HEK293 (cell line): ENCODE results near the gene VPS11.
A peak's percentile ranks its signal among the peaks of the same experiment; 100 is the strongest.

Experiments
- CTCF ChIA-PET: fragments of 350-600 bp; formaldehyde crosslinking; extraction: SDS; loops from one replicate; lab custom pipeline; 2021; ENCODE audit warnings: antibody characterized with exemption; lab: Yijun Ruan, JAX
- POLR2A ChIA-PET: fragments of 300-600 bp; formaldehyde crosslinking; extraction: SDS; loops from one replicate; lab custom pipeline; 2020; ENCODE audit warnings: antibody characterized with exemption, inconsistent platforms; lab: Yijun Ruan, JAX
- H3K27ac ChIP-seq: fragments of 200-500 bp; sonication (Bioruptor generic); 2 replicates; pipeline ENCODE4 v1.5.1; 2014; ENCODE audit warnings: low read depth, low read length, control low read depth, inconsistent platforms; ENCODE audit errors: extremely low read depth
- H3K36me3 ChIP-seq, 2 experiments: fragments of 200-500 bp in 1 of 2; sonication (Bioruptor generic) in 1 of 2; 1 replicate in 1 of 2; 2 replicates in 1 of 2; pipeline ENCODE4 v1.5.1; 2014 to 2017; ENCODE audit warnings: inconsistent platforms in 2 of 2, low read length in 2 of 2; ENCODE audit not compliant: control insufficient read depth in 2 of 2, insufficient read depth in 1 of 2
- H3K4me1 ChIP-seq: fragments of 200-500 bp; sonication (Bioruptor generic); 2 replicates; pipeline ENCODE4 v1.5.1; 2014; ENCODE audit warnings: mild to moderate bottlenecking, low read length, inconsistent platforms; ENCODE audit not compliant: control insufficient read depth, insufficient read depth
- H3K4me3 ChIP-seq: 2 replicates; pipeline ENCODE4 v1.5.1; 2011; ENCODE audit warnings: low read depth, mild to moderate bottlenecking, control low read depth, low read length, moderate library complexity
- H3K9me3 ChIP-seq: fragments of 200-500 bp; sonication (Bioruptor generic); 2 replicates; pipeline ENCODE4 v1.5.1; 2014; ENCODE audit warnings: low read depth, low read length, inconsistent platforms; ENCODE audit not compliant: control insufficient read depth, insufficient read depth
- HOXA7 ChIP-seq: sonication (generic); formaldehyde crosslinking; IDR thresholded peaks from 2 replicates; pipeline ENCODE4 v1.8.1; 2022; ENCODE audit warnings: missing genetic modification reagents, borderline replicate concordance
- PRDM10 ChIP-seq: fragments of 450-650 bp; formaldehyde crosslinking; IDR thresholded peaks from 2 replicates; pipeline ENCODE4 v1.5.1; 2016; ENCODE audit warnings: missing biosample characterization, missing genetic modification characterization
- PRDM6 ChIP-seq: fragments of 450-650 bp; formaldehyde crosslinking; IDR thresholded peaks from 2 replicates; pipeline ENCODE4 v1.5.1; 2017; ENCODE audit warnings: missing biosample characterization, missing genetic modification characterization
- TSHZ1 ChIP-seq: fragments of 450-650 bp; formaldehyde crosslinking; IDR thresholded peaks from 2 replicates; pipeline ENCODE4 v1.5.1; 2016; ENCODE audit warnings: missing biosample characterization, missing genetic modification characterization, borderline replicate concordance
- ZBTB44 ChIP-seq: fragments of 450-650 bp; IDR thresholded peaks from 2 replicates; pipeline ENCODE4 v1.5.1; 2018; ENCODE audit warnings: missing biosample characterization, mild to moderate bottlenecking, missing genetic modification characterization
- ZFP41 ChIP-seq: fragments of 450-650 bp; formaldehyde crosslinking; IDR thresholded peaks from 2 replicates; pipeline ENCODE4 v1.5.1; 2016; ENCODE audit warnings: missing biosample characterization, missing genetic modification characterization, borderline replicate concordance
- ZNF202 ChIP-seq: fragments of 450-650 bp; formaldehyde crosslinking; IDR thresholded peaks from 2 replicates; pipeline ENCODE4 v1.5.1; 2016; ENCODE audit warnings: missing biosample characterization, missing genetic modification characterization, borderline replicate concordance
- ZNF211 ChIP-seq: fragments of 450-650 bp; formaldehyde crosslinking; IDR thresholded peaks from 2 replicates; pipeline ENCODE4 v1.5.1; 2016; ENCODE audit warnings: low read depth, missing biosample characterization, missing genetic modification characterization
- ZNF26 ChIP-seq: fragments of 450-650 bp; formaldehyde crosslinking; IDR thresholded peaks from 2 replicates; pipeline ENCODE4 v1.5.1; 2016; ENCODE audit warnings: missing biosample characterization, missing genetic modification characterization
- ZNF341 ChIP-seq: fragments of 450-650 bp; formaldehyde crosslinking; IDR thresholded peaks from 2 replicates; pipeline ENCODE4; 2016; ENCODE audit warnings: low read depth, missing biosample characterization, missing genetic modification characterization
- ZNF350 ChIP-seq: fragments of 450-650 bp; formaldehyde crosslinking; IDR thresholded peaks from 2 replicates; pipeline ENCODE4 v1.5.0; 2017; ENCODE audit warnings: missing biosample characterization, mild to moderate bottlenecking, missing genetic modification characterization
- ZNF354C ChIP-seq: fragments of 450-650 bp; formaldehyde crosslinking; IDR thresholded peaks from 2 replicates; pipeline ENCODE4 v1.5.1; 2016; ENCODE audit warnings: missing biosample characterization, missing genetic modification characterization, low read depth, borderline replicate concordance
- ZNF366 ChIP-seq: fragments of 450-650 bp; formaldehyde crosslinking; conservative IDR thresholded peaks from 2 replicates; pipeline ENCODE4 v1.5.1; 2016; ENCODE audit warnings: missing biosample characterization, missing genetic modification characterization
- ZNF501 ChIP-seq: fragments of 450-650 bp; formaldehyde crosslinking; IDR thresholded peaks from 2 replicates; pipeline ENCODE4 v1.5.1; 2016; ENCODE audit warnings: missing biosample characterization, missing genetic modification characterization
- ZNF530 ChIP-seq: fragments of 450-650 bp; formaldehyde crosslinking; IDR thresholded peaks from 2 replicates; pipeline ENCODE4 v1.5.1; 2016; ENCODE audit warnings: low read depth, missing biosample characterization, missing genetic modification characterization
- ZNF549 ChIP-seq: fragments of 450-650 bp; IDR thresholded peaks from 2 replicates; pipeline ENCODE4 v1.5.1; 2018; ENCODE audit warnings: missing biosample characterization, missing genetic modification characterization, mild to moderate bottlenecking, inconsistent platforms, moderate library complexity
- ZNF560 ChIP-seq: fragments of 450-650 bp; formaldehyde crosslinking; IDR thresholded peaks from 2 replicates; pipeline ENCODE4 v1.5.1; 2017; ENCODE audit warnings: missing biosample characterization, missing genetic modification characterization, borderline replicate concordance
- ZNF600 ChIP-seq: fragments of 450-650 bp; formaldehyde crosslinking; IDR thresholded peaks from 2 replicates; pipeline ENCODE4 v1.5.1; 2016; ENCODE audit warnings: missing biosample characterization, missing genetic modification characterization
- ZNF610 ChIP-seq: fragments of 450-650 bp; formaldehyde crosslinking; IDR thresholded peaks from 2 replicates; pipeline ENCODE4 v1.5.1; 2016; ENCODE audit warnings: missing biosample characterization, missing genetic modification characterization, borderline replicate concordance
- ZNF621 ChIP-seq: fragments of 450-650 bp; formaldehyde crosslinking; IDR thresholded peaks from 2 replicates; pipeline ENCODE4 v1.5.1; 2017; ENCODE audit warnings: missing biosample characterization, missing genetic modification characterization
- ZNF664 ChIP-seq: fragments of 450-650 bp; formaldehyde crosslinking; IDR thresholded peaks from 2 replicates; pipeline ENCODE4 v1.5.1; 2016; ENCODE audit warnings: missing biosample characterization, missing genetic modification characterization
- ZNF747 ChIP-seq: fragments of 450-650 bp; formaldehyde crosslinking; IDR thresholded peaks from 2 replicates; pipeline ENCODE4 v1.5.1; 2016; ENCODE audit warnings: missing biosample characterization, missing genetic modification characterization
- ZSCAN16 ChIP-seq: fragments of 450-650 bp; formaldehyde crosslinking; IDR thresholded peaks from 2 replicates; pipeline ENCODE4 v1.5.1; 2016; ENCODE audit warnings: missing biosample characterization, missing genetic modification characterization

VPS11 gene

GRCh38 chr11:119120639-119121007 is 53.0 kb downstream of the VPS11 start (continued):
- TF ChIP-seq TSHZ1 (tag by site-specific recombination) (no peak), PRDM6 (tag by site-specific recombination) (peak; percentile 54), ZSCAN16 (tag by site-specific recombination) (no peak), HOXA7 (CRISPR knock-in tag) (no peak), ZNF600 (tag by site-specific recombination) (peak; percentile 70), ZFP41 (tag by site-specific recombination) (no peak), ZNF621 (tag by site-specific recombination) (no peak), ZNF366 (tag by site-specific recombination) (no peak; the same call in 1 of the 2 replicates)

GRCh38 chr11:119121008-119121810 is 53.6 kb downstream of the VPS11 start, which contains the start of gene HINFP:
Gene HINFP (plus strand): TSS chr11:119121580. CDS start chr11:119126945, 5,365 bp downstream.
- peak within 1 kb of the TSS; percentile 62 for H3K4me3 ChIP-seq
- H3K9me3 ChIP-seq = no peaks in the 10 kb centered on the region
- H3K4me1 ChIP-seq = peaks cover 4% of the 10 kb centered on the region; the same call in 1 of the 2 replicates
- CTCF ChIA-PET = interaction anchor here (0.6 to 3.2 kb wide), 7 partner anchors 13 to 434 kb away, joined by 3 to 18 read pairs (median 3); no protein-coding TSS in a partner anchor
- H3K27ac ChIP-seq = peak within 1 kb of the TSS; percentile 21; the same call in 1 of the 2 replicates
- POLR2A ChIA-PET = interaction anchor here (0.6 to 3.6 kb wide), 24 partner anchors 9 to 260 kb away, joined by 3 to 51 read pairs (median 5); partner anchors contain the start of genes C2CD2L, CBL, CENATAC and DPAGT1
- peaks cover 3 to 26% of the 10 kb centered on the region in 2 experiments; a peak in 2 of 3 replicates for H3K36me3 ChIP-seq
- TF ChIP-seq ZNF530 (tag by site-specific recombination) = no peak
- TF ChIP-seq ZNF549 (tag by site-specific recombination) = no peak
- no peak for TF ChIP-seq ZNF350 (tag by site-specific recombination)
- no peak for TF ChIP-seq ZNF211 (tag by site-specific recombination)
- no peak for TF ChIP-seq ZNF610 (tag by site-specific recombination)
- peak; percentile 67; the same call in 1 of the 2 replicates for TF ChIP-seq ZNF501 (tag by site-specific recombination)
- no peak for TF ChIP-seq ZNF560 (tag by site-specific recombination)
- TF ChIP-seq ZNF354C (tag by site-specific recombination) = no peak
- TF ChIP-seq ZBTB44 (tag by site-specific recombination) = no peak
- peak; percentile 74 for TF ChIP-seq ZNF341
- TF ChIP-seq ZNF26 (tag by site-specific recombination) = no peak
- TF ChIP-seq PRDM10 (tag by site-specific recombination) = peak; percentile 9; the same call in 1 of the 2 replicates
- TF ChIP-seq ZNF664 = no peak
- TF ChIP-seq ZNF202 = no peak
- no peak for TF ChIP-seq ZNF747
